ENCODE measurements around the gene PLXNB2. TPM values are rescaled to one million over a fixed set of nuclear protein-coding genes. Genes with fewer than 3 reads are reported as not detected.
"Not testable (repeated sequence)": the region's sequence is repeated elsewhere in the genome, so short reads cannot be mapped to it uniquely, and the experiment has no call there.

The PLXNB2 gene
- total RNA-seq, 1 experiment from 2014 or later: 42.4 TPM

GRCh38 chr22:50326956-50327710 is 19.7 kb upstream of the PLXNB2 start, which contains the start of gene DENND6B:
Gene DENND6B, minus strand, starts transcription at chr22:50327012. Its CDS starts 24 bp downstream, at chr22:50326988.
- DNase-seq (ENCODE audit: low read depth): peak; percentile 86

- no peak for DNase-seq (ENCODE audit: low read depth)
Measured at GRCh38 chr22:50326225-50326955, 18.9 kb upstream of the PLXNB2 start.

- no peak for DNase-seq (ENCODE audit: low read depth)
Measured at GRCh38 chr22:50325444-50326224, 18.2 kb upstream of the PLXNB2 start.

DNA sequence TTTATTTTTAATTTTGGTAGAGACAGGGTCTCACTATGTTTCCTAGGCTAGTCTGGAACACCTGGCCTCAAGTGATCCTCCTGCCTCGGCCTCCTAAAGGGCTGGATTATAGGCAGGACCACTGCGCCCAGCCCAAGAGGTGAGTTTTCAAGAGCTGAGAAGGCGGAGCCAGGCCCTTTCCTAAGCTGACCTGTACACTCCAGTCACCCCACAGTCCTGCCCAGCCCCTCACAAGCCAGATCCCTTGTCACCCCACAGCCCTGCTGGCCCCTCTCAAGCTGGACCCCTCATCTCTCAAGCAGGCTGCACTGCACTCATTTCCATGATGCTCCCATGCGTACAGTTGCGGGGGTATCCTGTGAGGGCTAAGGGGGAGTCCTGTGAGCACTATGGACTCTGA is 16.5 kb upstream of the PLXNB2 start:
- no peak for DNase-seq (ENCODE audit: low read depth)

GRCh38 chr22:50322382-50323104 is 15.1 kb upstream of the PLXNB2 start:
- DNase-seq (ENCODE audit: low read depth): not testable (repeated sequence)

- no peak for DNase-seq (ENCODE audit: low read depth)
Measured at GRCh38 chr22:50320671-50321325, 13.4 kb upstream of the PLXNB2 start.

- DNase-seq (ENCODE audit: low read depth): no peak
Measured at GRCh38 chr22:50320116-50320515, 12.7 kb upstream of the PLXNB2 start.

- DNase-seq (ENCODE audit: low read depth): no peak
Measured at GRCh38 chr22:50319503-50319951, 12.1 kb upstream of the PLXNB2 start.

DNA sequence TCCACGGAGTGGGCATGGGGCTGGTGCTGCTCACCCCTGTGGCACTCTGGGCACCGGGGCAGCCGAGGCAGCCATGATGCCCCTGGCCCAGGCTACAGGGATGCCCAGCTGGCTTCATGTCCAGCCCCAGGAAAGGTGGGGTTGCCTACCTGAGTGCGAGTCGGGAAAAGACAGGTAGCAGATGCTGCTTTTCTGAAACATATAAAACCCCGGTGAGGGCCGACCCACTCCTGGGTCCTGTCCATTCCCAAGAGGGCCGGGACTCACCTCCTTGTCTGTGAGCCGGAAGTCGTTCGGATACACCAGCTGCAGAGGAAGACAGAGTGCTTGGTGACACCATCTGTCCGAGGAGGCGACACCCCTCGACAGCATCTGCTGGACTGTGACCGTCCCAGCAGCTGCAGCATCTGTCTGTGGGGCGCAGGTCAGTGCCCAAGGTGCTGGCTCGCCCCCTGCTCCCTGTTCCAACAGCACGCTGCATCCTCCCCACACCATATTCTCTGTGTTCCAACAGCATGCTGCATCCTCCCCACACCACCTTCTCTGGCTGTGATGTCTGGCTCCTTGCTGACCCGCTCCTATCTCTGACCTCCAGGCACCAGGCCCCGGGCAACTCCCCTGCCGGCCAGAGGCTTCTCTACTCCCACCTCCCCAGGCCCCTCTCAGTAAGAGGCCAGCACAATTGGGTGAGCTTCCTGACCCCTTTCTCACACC is 11.4 kb upstream of the PLXNB2 start:
- no peak for DNase-seq (ENCODE audit: low read depth)

DNA sequence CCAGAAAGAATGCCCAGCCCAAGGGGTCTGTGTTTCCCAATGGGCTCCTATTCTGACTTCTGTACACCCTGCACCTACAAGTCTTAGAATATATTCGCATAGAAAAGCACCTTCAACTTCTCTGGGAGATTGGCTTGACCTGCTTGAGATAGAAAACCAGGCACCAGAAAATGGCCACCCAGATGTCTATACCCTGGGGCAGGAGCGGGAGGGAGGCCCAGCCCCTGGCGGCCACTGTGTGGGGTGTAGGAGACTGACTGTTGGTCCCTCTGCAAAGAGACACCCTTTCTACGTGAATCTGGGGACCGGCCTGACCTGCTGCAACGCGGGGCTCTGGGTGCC is 10.9 kb upstream of the PLXNB2 start:
- no peak for DNase-seq (ENCODE audit: low read depth)

GRCh38 chr22:50317674-50318073 is 10.2 kb upstream of the PLXNB2 start:
- DNase-seq (ENCODE audit: low read depth): no peak

DNA sequence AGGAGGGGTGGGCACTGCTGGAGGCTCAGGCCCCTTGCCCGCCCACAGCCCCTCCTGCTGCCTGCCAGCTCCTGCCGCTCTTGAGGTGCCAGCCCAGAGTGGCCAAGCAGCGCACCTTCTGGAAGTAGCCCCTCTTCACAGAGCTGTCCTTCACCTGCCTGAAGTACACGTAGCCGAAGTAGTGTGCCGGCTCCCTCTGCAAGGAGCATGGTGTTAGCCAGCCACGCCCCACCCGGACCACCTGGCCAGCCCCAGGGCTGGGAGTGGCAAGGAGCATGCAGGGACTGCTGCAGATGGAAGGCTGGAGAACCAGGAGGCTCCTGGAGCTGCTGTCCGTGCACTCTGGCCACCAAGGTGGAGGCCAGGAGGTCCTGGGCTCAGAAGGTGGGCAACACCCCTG is 9.7 kb upstream of the PLXNB2 start:
- DNase-seq (ENCODE audit: low read depth): no peak

DNA sequence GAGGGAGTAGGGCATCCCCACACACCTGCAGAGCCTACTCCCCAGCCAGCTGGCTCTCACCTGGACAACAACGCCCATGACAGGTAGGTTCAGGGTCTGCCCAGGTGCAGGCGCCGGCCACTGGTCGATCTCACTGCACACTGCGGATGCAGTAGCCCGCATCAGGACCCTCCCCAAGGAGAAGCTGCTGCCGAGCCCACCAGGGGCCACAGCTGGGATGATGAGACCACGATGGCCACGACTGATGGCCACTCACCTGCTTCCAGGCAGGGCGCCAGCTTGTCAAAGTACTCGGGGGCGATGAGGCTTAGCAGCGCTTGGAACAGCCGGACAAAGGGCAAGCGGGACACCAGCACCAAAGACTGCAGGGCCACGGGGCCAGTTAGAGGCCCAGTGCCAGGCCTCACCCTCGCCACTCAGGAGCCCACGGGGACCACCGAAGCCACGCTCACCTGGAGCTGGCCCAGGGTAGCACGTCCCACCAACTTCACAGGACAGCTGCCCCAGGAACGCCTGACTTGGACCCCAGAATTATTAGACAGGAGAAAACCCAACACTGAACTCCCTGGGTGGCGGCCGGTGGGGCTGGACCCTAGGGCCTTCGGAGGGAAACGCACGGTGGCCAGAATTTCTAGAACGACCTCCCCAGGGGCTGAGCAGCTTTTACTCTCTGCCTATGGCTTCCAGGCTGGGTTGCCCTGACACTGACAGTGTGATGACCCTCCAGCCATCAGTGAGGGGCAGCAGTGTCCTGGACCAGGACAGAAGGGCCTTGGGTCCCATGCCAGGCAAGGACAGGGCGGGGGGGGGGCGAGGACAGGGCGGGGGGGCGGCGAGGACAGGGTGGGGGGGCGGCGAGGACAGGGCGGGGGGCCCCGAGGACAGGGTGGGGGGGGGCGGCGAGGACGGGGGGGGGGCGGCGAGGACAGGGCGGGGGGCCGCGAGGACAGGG is 8.9 kb upstream of the PLXNB2 start:
- no peak for DNase-seq (ENCODE audit: low read depth)

GRCh38 chr22:50315289-50316113 is 8.1 kb upstream of the PLXNB2 start:
- DNase-seq (ENCODE audit: low read depth): no peak

GRCh38 chr22:50314455-50315288 is 7.2 kb upstream of the PLXNB2 start:
- DNase-seq (ENCODE audit: low read depth): peak; percentile 54

DNA sequence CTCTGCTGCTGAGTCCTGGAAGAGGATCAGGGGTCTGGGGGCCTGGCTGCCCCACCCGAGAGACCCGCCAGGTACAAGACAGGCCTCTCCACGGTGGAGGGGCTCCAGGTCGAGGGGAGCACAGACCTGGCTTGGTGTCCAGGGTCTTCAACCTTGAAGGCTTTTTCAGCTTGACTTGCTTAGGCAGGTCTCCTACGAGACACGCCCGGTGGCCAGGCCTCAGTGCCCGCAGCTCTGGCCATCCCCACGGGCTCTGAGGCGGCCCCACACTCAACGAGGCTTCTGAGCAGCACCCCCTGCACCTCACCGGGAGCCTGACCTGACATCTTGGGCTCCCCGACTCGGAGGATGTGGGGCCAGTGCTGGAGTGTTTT is 6.6 kb upstream of the PLXNB2 start:
- DNase-seq (ENCODE audit: low read depth): no peak

- no peak for DNase-seq (ENCODE audit: low read depth)
Measured at GRCh38 chr22:50313600-50313999, 6.2 kb upstream of the PLXNB2 start.

GRCh38 chr22:50313021-50313420 is 5.6 kb upstream of the PLXNB2 start:
- DNase-seq (ENCODE audit: low read depth): no peak
